GM23338 (cell line): Measurements from ENCODE around the gene NARS2. TPM values are rescaled to one million over a fixed set of nuclear protein-coding genes. Genes with fewer than 3 reads are reported as not detected.

Source experiments
- ATAC-seq: fragments of 200-7000 bp; cut with Tn5 transposase; 3 replicates; pipeline ENCODE4 v1.9.1; 2020
- DNase-seq: peaks from one replicate; pipeline ENCODE4 v3.0.0-alpha.2; 2015; ENCODE audit warnings: low spot score
- H2AFZ ChIP-seq: fragments of 200-600 bp; sonication (generic); 2 replicates; pipeline ENCODE4 v1.8.0; 2016; ENCODE audit warnings: antibody characterized with exemption, mild to moderate bottlenecking, moderate library complexity
- H3F3A ChIP-seq: fragments of 200-600 bp; sonication (generic); replicated peaks from 2 replicates; pipeline ENCODE4 v1.8.0; 2017; ENCODE audit warnings: antibody characterized with exemption, mixed run types, low read depth
- H3K27ac ChIP-seq: fragments of 200-600 bp; sonication (generic); 2 replicates; pipeline ENCODE4 v1.6.1; 2016; ENCODE audit warnings: low read depth
- H3K27me3 ChIP-seq: fragments of 200-600 bp; sonication (generic); 2 replicates; pipeline ENCODE4 v1.8.0; 2016; ENCODE audit warnings: mild to moderate bottlenecking, mixed run types, moderate library complexity; ENCODE audit not compliant: insufficient read depth
- H3K36me3 ChIP-seq: fragments of 200-600 bp; sonication (generic); 2 replicates; pipeline ENCODE4 v1.8.0; 2016; ENCODE audit warnings: mild to moderate bottlenecking; ENCODE audit not compliant: insufficient read depth
- H3K4me1 ChIP-seq: fragments of 200-600 bp; sonication (generic); 2 replicates; pipeline ENCODE4 v1.8.0; 2016; ENCODE audit warnings: mild to moderate bottlenecking, moderate library complexity; ENCODE audit not compliant: insufficient read depth
- H3K4me2 ChIP-seq: fragments of 200-600 bp; sonication (generic); 2 replicates; pipeline ENCODE4 v1.7.1; 2017; ENCODE audit warnings: mixed run types
- H3K4me3 ChIP-seq: fragments of 200-600 bp; sonication (generic); 2 replicates; pipeline ENCODE4 v1.6.1; 2016; ENCODE audit warnings: mixed run types
- H3K79me2 ChIP-seq: fragments of 200-600 bp; sonication (generic); replicated peaks from 2 replicates; pipeline ENCODE4 v1.8.0; 2017; ENCODE audit warnings: mild to moderate bottlenecking; ENCODE audit not compliant: insufficient read depth
- H3K9me2 ChIP-seq: fragments of 200-600 bp; sonication (generic); 2 replicates; pipeline ENCODE4 v1.8.0; 2017; ENCODE audit not compliant: insufficient read depth
- H4K20me1 ChIP-seq: fragments of 200-600 bp; sonication (generic); replicated peaks from 2 replicates; pipeline ENCODE4 v1.8.0; 2017; ENCODE audit warnings: mild to moderate bottlenecking; ENCODE audit not compliant: insufficient read depth
- H3K27ac Mint-ChIP-seq: 2 replicates; pipeline ENCODE4 v1.8.0; 2020; ENCODE audit warnings: inconsistent platforms, mild to moderate bottlenecking, moderate library complexity, mixed read lengths
- H3K27me3 Mint-ChIP-seq: 3 replicates; pipeline ENCODE4 v1.8.0; 2022; ENCODE audit warnings: low read depth, mild to moderate bottlenecking, moderate library complexity, mixed read lengths, inconsistent platforms; ENCODE audit not compliant: insufficient read depth, poor library complexity
- H3K36me3 Mint-ChIP-seq: 3 replicates; pipeline ENCODE4 v1.8.0; 2021; ENCODE audit warnings: low read depth, mild to moderate bottlenecking, inconsistent platforms, moderate library complexity, mixed read lengths
- H3K4me1 Mint-ChIP-seq: 3 replicates; pipeline ENCODE4 v1.8.0; 2020; ENCODE audit warnings: mild to moderate bottlenecking, inconsistent platforms, mixed read lengths
- H3K4me3 Mint-ChIP-seq: 3 replicates; pipeline ENCODE4 v1.8.0; 2021; ENCODE audit warnings: moderate library complexity, mild to moderate bottlenecking, inconsistent platforms, mixed read lengths
- H3K9me3 Mint-ChIP-seq: 3 replicates; pipeline ENCODE4 v1.8.0; 2020; ENCODE audit warnings: moderate library complexity, mild to moderate bottlenecking, inconsistent platforms, mixed read lengths
- CREB1 ChIP-seq: fragments of 250-450 bp; sonication (Bioruptor Pico); IDR thresholded peaks from 2 replicates; pipeline ENCODE4 v1.5.0; 2020; ENCODE audit warnings: low read depth, mild to moderate bottlenecking, moderate library complexity
- EZH2 ChIP-seq: fragments of 200-600 bp; sonication (generic); IDR thresholded peaks from one replicate; pipeline ENCODE4 v1.8.0; 2017; ENCODE audit warnings: antibody characterized with exemption, mild to moderate bottlenecking, low read depth; ENCODE audit not compliant: unreplicated experiment
- EZH2phosphoT487 ChIP-seq: fragments of 200-600 bp; sonication (generic); IDR thresholded peaks from one replicate; pipeline ENCODE4 v1.8.1; 2018; ENCODE audit warnings: antibody characterized with exemption; ENCODE audit not compliant: unreplicated experiment
- JUNB ChIP-seq: IDR thresholded peaks from one replicate; pipeline ENCODE4 v1.6.1; 2016; ENCODE audit warnings: antibody characterized with exemption; ENCODE audit not compliant: unreplicated experiment
- NANOG ChIP-seq: IDR thresholded peaks from 2 replicates; pipeline ENCODE4 v1.6.1; 2016; ENCODE audit warnings: antibody characterized with exemption, borderline replicate concordance
- POLR2AphosphoS5 ChIP-seq: IDR thresholded peaks from 2 replicates; pipeline ENCODE4 v1.6.1; 2016; ENCODE audit warnings: antibody characterized with exemption, low read depth
- ZNF114 ChIP-seq: fragments of 250-450 bp; sonication (Bioruptor Pico); IDR thresholded peaks from 2 replicates; pipeline ENCODE4 v1.5.0; 2020; ENCODE audit warnings: mild to moderate bottlenecking, moderate library complexity
- polyA plus RNA-seq: library from polyadenylated mRNA; unstranded; fragments of >200 nt; fragmentation: Nextera tagmentation; extraction: Ambion mirVana; gene quantifications from 2 replicates; pipeline ENCODE4 v1.2.1, GENCODE V29; 2016
- total RNA-seq: library from RNA; depleted of rRNA; stranded (reverse); fragments of >200 nt; shearing (Covaris generic); gene quantifications from 2 replicates; pipeline ENCODE4 v1.2.3, GENCODE V29; 2014
- TF ChIP-seq, protein P1 (sequence below): IDR thresholded peaks from 2 replicates; pipeline ENCODE4 v1.6.1; 2016; ENCODE audit warnings: antibody characterized with exemption
- TF ChIP-seq, protein P2 (sequence below): IDR thresholded peaks from one replicate; pipeline ENCODE4 v1.6.1; 2018; ENCODE audit warnings: antibody characterized with exemption; ENCODE audit not compliant: unreplicated experiment

NARS2 gene
- total and polyA plus RNA-seq, 2 experiments from 2014 or later = 45.7 to 62.0 TPM

GRCh38 chr11:78535027-78535426, 39.6 kb downstream of the NARS2 start:
- Histone ChIP-seq H3K9me2 (no peaks in the 10 kb centered on the region), H3K27me3 (no peaks in the 10 kb centered on the region), H3F3A (no peaks in the 10 kb centered on the region), H3K4me3 (no peak overlapping the region), H3K79me2 (peaks cover 14% of the 10 kb centered on the region; the same call in 1 of the 2 replicates), H4K20me1 (peaks cover 3% of the 10 kb centered on the region; the same call in 1 of the 2 replicates), H3K4me2 (no peak overlapping the region), H3K27ac (no peak overlapping the region), H3K4me1 (no peaks in the 10 kb centered on the region), H2AFZ (no peak overlapping the region), H3K36me3 (no peaks in the 10 kb centered on the region)
- ATAC-seq = no peak
- TF ChIP-seq CREB1 (CRISPR knock-in tag) (no peak), EZH2phosphoT487 (no peak)
- TF ChIP-seq, protein P1, sequence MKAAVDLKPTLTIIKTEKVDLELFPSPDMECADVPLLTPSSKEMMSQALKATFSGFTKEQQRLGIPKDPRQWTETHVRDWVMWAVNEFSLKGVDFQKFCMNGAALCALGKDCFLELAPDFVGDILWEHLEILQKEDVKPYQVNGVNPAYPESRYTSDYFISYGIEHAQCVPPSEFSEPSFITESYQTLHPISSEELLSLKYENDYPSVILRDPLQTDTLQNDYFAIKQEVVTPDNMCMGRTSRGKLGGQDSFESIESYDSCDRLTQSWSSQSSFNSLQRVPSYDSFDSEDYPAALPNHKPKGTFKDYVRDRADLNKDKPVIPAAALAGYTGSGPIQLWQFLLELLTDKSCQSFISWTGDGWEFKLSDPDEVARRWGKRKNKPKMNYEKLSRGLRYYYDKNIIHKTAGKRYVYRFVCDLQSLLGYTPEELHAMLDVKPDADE = no peak
- Mint-ChIP-seq H3K4me3 (no peak overlapping the region), H3K9me3 (no peaks in the 10 kb centered on the region), H3K4me1 (no peaks in the 10 kb centered on the region), H3K27ac (no peak overlapping the region), H3K36me3 (peaks cover 17% of the 10 kb centered on the region; the same call in 2 of the 3 replicates), H3K27me3 (peaks cover 5% of the 10 kb centered on the region)
- DNase-seq = no peak

DNA sequence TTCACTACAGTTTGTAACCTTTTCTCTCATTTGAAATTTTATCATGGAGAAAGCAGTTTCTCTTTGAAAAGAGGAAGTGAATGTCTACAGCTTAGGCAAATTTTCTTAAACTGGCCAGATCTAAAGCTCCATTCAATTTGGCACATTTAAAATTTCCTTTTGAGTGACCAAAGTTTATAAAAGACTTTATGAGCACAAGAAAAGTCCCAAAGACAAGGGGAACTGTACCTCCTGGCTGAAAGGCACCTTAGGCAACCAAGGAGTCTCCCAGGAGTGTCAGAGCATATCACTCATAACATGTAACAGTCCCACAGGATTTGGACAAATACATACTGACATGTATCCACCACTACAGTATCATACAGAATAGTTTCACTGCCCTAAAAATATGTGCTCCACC, 41.3 kb downstream of the NARS2 start:
- Histone ChIP-seq H4K20me1 (peaks cover 3% of the 10 kb centered on the region; the same call in 1 of the 2 replicates), H2AFZ (no peak overlapping the region), H3K4me2 (no peak overlapping the region), H3K4me1 (no peaks in the 10 kb centered on the region), H3K27me3 (no peaks in the 10 kb centered on the region), H3F3A (no peaks in the 10 kb centered on the region), H3K27ac (no peak overlapping the region), H3K9me2 (no peaks in the 10 kb centered on the region), H3K79me2 (peaks cover 6% of the 10 kb centered on the region; the same call in 1 of the 2 replicates), H3K36me3 (no peaks in the 10 kb centered on the region), H3K4me3 (no peak overlapping the region)
- H3K27me3 Mint-ChIP-seq = no peaks in the 10 kb centered on the region
- TF ChIP-seq NANOG (no peak), JUNB (no peak), CREB1 (CRISPR knock-in tag) (no peak), EZH2phosphoT487 (no peak)
- H3K9me3 Mint-ChIP-seq = no peaks in the 10 kb centered on the region
- no peak for ATAC-seq
- H3K36me3 Mint-ChIP-seq = peaks cover 9% of the 10 kb centered on the region; the same call in 2 of the 3 replicates
- H3K27ac Mint-ChIP-seq = no peak overlapping the region
- DNase-seq = no peak
- no peaks in the 10 kb centered on the region for H3K4me1 Mint-ChIP-seq
- H3K4me3 Mint-ChIP-seq = no peak overlapping the region

DNA sequence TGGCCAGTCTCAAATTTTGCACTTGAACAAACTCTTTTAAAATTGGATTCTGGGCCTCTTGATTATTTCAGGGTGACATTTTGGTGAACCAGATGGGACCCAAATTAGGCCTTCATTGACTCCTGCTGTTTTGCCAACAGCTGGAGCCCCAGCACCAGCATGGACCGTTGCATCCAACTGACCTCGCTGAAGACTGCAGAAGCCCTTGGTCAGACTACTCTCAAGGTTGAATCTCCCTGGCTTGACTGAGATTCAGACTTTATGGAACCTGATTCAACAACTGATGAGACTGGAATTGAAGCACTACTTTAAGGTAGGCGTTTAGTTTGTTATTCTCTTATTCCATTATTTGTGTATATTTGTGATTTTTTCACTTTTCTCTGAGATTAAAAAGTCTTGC, 41.7 kb downstream of the NARS2 start:
- H3K36me3 Mint-ChIP-seq = peaks cover 5% of the 10 kb centered on the region; the same call in 2 of the 3 replicates
- H3K27ac Mint-ChIP-seq = no peak overlapping the region
- Histone ChIP-seq H3K4me1 (no peaks in the 10 kb centered on the region), H3K36me3 (no peaks in the 10 kb centered on the region), H3K79me2 (peaks cover 2% of the 10 kb centered on the region; the same call in 1 of the 2 replicates), H2AFZ (no peak overlapping the region), H4K20me1 (peaks cover 6% of the 10 kb centered on the region; the same call in 1 of the 2 replicates), H3K4me3 (no peak overlapping the region), H3K27me3 (no peaks in the 10 kb centered on the region), H3F3A (no peaks in the 10 kb centered on the region), H3K27ac (no peak overlapping the region), H3K4me2 (no peak overlapping the region), H3K9me2 (no peaks in the 10 kb centered on the region)
- no peaks in the 10 kb centered on the region for H3K4me1 Mint-ChIP-seq
- no peaks in the 10 kb centered on the region for H3K27me3 Mint-ChIP-seq
- TF ChIP-seq CREB1 (CRISPR knock-in tag) (no peak), NANOG (no peak), EZH2 (no peak), ZNF114 (CRISPR knock-in tag) (no peak), JUNB (no peak), POLR2AphosphoS5 (no peak)
- TF ChIP-seq, protein P2, sequence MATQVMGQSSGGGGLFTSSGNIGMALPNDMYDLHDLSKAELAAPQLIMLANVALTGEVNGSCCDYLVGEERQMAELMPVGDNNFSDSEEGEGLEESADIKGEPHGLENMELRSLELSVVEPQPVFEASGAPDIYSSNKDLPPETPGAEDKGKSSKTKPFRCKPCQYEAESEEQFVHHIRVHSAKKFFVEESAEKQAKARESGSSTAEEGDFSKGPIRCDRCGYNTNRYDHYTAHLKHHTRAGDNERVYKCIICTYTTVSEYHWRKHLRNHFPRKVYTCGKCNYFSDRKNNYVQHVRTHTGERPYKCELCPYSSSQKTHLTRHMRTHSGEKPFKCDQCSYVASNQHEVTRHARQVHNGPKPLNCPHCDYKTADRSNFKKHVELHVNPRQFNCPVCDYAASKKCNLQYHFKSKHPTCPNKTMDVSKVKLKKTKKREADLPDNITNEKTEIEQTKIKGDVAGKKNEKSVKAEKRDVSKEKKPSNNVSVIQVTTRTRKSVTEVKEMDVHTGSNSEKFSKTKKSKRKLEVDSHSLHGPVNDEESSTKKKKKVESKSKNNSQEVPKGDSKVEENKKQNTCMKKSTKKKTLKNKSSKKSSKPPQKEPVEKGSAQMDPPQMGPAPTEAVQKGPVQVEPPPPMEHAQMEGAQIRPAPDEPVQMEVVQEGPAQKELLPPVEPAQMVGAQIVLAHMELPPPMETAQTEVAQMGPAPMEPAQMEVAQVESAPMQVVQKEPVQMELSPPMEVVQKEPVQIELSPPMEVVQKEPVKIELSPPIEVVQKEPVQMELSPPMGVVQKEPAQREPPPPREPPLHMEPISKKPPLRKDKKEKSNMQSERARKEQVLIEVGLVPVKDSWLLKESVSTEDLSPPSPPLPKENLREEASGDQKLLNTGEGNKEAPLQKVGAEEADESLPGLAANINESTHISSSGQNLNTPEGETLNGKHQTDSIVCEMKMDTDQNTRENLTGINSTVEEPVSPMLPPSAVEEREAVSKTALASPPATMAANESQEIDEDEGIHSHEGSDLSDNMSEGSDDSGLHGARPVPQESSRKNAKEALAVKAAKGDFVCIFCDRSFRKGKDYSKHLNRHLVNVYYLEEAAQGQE = no peak
- no peaks in the 10 kb centered on the region for H3K9me3 Mint-ChIP-seq
- H3K4me3 Mint-ChIP-seq = no peak overlapping the region
- DNase-seq (no peak), ATAC-seq (no peak)
